ENCODE results near the gene SARDH.

SARDH gene

GRCh38 chr9:133701321-133701980 lies 36.7 kb downstream of the SARDH start:
- DNase-seq: no peak

GRCh38 chr9:133700819-133701320 lies 37.3 kb downstream of the SARDH start:
- no peak for DNase-seq

GRCh38 chr9:133699546-133699945 lies 38.6 kb downstream of the SARDH start:
- DNase-seq: no peak

- DNase-seq: no peak
Measured at GRCh38 chr9:133696071-133696472, 42.1 kb downstream of the SARDH start.

- DNase-seq: no peak
Measured at GRCh38 chr9:133694686-133695085, 43.5 kb downstream of the SARDH start.

GRCh38 chr9:133693703-133694529 lies 44.2 kb downstream of the SARDH start:
- no peak for DNase-seq

- DNase-seq: no peak
Measured at GRCh38 chr9:133693116-133693515, 45.0 kb downstream of the SARDH start.

GRCh38 chr9:133692364-133692985 lies 45.7 kb downstream of the SARDH start:
- no peak for DNase-seq

- no peak for DNase-seq
Measured at GRCh38 chr9:133691626-133692363, 46.4 kb downstream of the SARDH start.

- no peak for DNase-seq
Measured at GRCh38 chr9:133691191-133691590, 47.0 kb downstream of the SARDH start.

- DNase-seq: no peak
Measured at GRCh38 chr9:133690081-133690561, 48.0 kb downstream of the SARDH start.

- no peak for DNase-seq
Measured at GRCh38 chr9:133689151-133689763, 48.9 kb downstream of the SARDH start.

GRCh38 chr9:133687856-133688761 lies 50.0 kb downstream of the SARDH start:
- no peak for DNase-seq

GRCh38 chr9:133686642-133687575 lies 51.2 kb downstream of the SARDH start:
- DNase-seq: no peak

GRCh38 chr9:133685653-133686609 lies 52.2 kb downstream of the SARDH start:
- DNase-seq: no peak

- DNase-seq: no peak
Measured at GRCh38 chr9:133684936-133685361, 53.2 kb downstream of the SARDH start.

- DNase-seq: no peak
Measured at GRCh38 chr9:133684121-133684935, 53.8 kb downstream of the SARDH start.

GRCh38 chr9:133683586-133684120 lies 54.5 kb downstream of the SARDH start:
- DNase-seq: no peak
